Neural cell (in vitro differentiated cells): ENCODE measurements around the gene KMT2B. TPM values are rescaled to one million over a fixed set of nuclear protein-coding genes. Genes with fewer than 3 reads are reported as not detected.

ENCODE experiments used
- H2AFZ ChIP-seq: fragments of 200-600, 300-800 bp; sonication (generic), shearing (Covaris generic); 2 replicates; pipeline ENCODE4 v1.6.0; 2014; ENCODE audit warnings: low read depth, mild to moderate bottlenecking, antibody characterized with exemption, low read length, moderate library complexity
- H3F3A ChIP-seq: fragments of 200-600 bp; shearing (Covaris generic); 2 replicates; pipeline ENCODE4 v1.6.1; 2016; ENCODE audit warnings: mild to moderate bottlenecking, moderate library complexity, mixed read lengths, antibody characterized with exemption, low read length; ENCODE audit not compliant: insufficient read depth, poor library complexity, severe bottlenecking
- H3K27ac ChIP-seq: fragments of 200-600, 300-800 bp; sonication (generic), shearing (Covaris generic); 2 replicates; pipeline ENCODE4 v1.5.1; 2014; ENCODE audit warnings: mild to moderate bottlenecking, low read length, moderate library complexity
- H3K27me3 ChIP-seq: fragments of 300-800, 200-600 bp; sonication (generic), shearing (Covaris generic); 2 replicates; pipeline ENCODE4 v1.6.0; 2014; ENCODE audit warnings: mild to moderate bottlenecking, low read depth, low read length, moderate library complexity; ENCODE audit not compliant: insufficient read depth
- H3K36me3 ChIP-seq: fragments of 300-800, 200-600 bp; sonication (generic), shearing (Covaris generic); 2 replicates; pipeline ENCODE4 v1.5.1; 2014; ENCODE audit warnings: mild to moderate bottlenecking, antibody characterized with exemption, low read length, moderate library complexity; ENCODE audit not compliant: insufficient read depth
- H3K4me2 ChIP-seq: fragments of 300-800, 200-600 bp; sonication (generic), shearing (Covaris generic); 2 replicates; pipeline ENCODE4 v1.6.0; 2014; ENCODE audit warnings: mild to moderate bottlenecking, low read length
- H3K4me3 ChIP-seq: fragments of 300-800, 200-600 bp; sonication (generic), shearing (Covaris generic); 2 replicates; pipeline ENCODE4 v1.5.1; 2014; ENCODE audit warnings: mild to moderate bottlenecking, low read length, moderate library complexity
- H3K79me2 ChIP-seq: fragments of 200-600 bp; shearing (Covaris generic); replicated peaks from 2 replicates; pipeline ENCODE4 v1.6.0; 2014; ENCODE audit warnings: mild to moderate bottlenecking, low read length, moderate library complexity; ENCODE audit not compliant: insufficient read depth
- H3K9ac ChIP-seq: fragments of 300-800, 200-600 bp; sonication (generic), shearing (Covaris generic); 2 replicates; pipeline ENCODE4 v1.6.1; 2016; ENCODE audit warnings: mild to moderate bottlenecking, low read length, mixed read lengths
- H3K9me2 ChIP-seq: fragments of 200-600 bp; shearing (Covaris generic); 2 replicates; pipeline ENCODE4 v1.6.1; 2016; ENCODE audit warnings: mild to moderate bottlenecking, low read length, mixed read lengths; ENCODE audit not compliant: insufficient read depth
- H3K9me3 ChIP-seq: fragments of 200-600, 300-800 bp; sonication (generic), shearing (Covaris generic); 2 replicates; pipeline ENCODE4 v1.6.1; 2016; ENCODE audit warnings: mild to moderate bottlenecking, mixed run types, low read length, moderate library complexity, mixed read lengths
- H4K20me1 ChIP-seq: fragments of 200-600 bp; shearing (Covaris generic); 2 replicates; pipeline ENCODE4 v1.6.1; 2016; ENCODE audit warnings: mild to moderate bottlenecking, mixed run types; ENCODE audit not compliant: insufficient read depth
- CTCF ChIP-seq: fragments of 450-650 bp; IDR thresholded peaks from 2 replicates; pipeline ENCODE4 v1.5.1; 2014; ENCODE audit warnings: antibody characterized with exemption, mild to moderate bottlenecking, moderate library complexity; ENCODE audit not compliant: poor library complexity, severe bottlenecking
- EP300 ChIP-seq: fragments of 450-650 bp; conservative IDR thresholded peaks from 2 replicates; pipeline ENCODE4 v1.6.1; 2014; ENCODE audit warnings: antibody characterized with exemption, mild to moderate bottlenecking, moderate library complexity; ENCODE audit not compliant: poor library complexity, severe bottlenecking
- EZH2 ChIP-seq: fragments of 200-600, 300-800 bp; shearing (Covaris generic), sonication (generic); IDR thresholded peaks from 2 replicates; pipeline ENCODE4 v1.6.1; 2014; ENCODE audit warnings: antibody characterized with exemption, low read length, borderline replicate concordance, mild to moderate bottlenecking; ENCODE audit not compliant: insufficient read depth, poor library complexity, severe bottlenecking
- MXI1 ChIP-seq: fragments of 450-650 bp; conservative IDR thresholded peaks from 2 replicates; pipeline ENCODE4 v1.6.1; 2014; ENCODE audit warnings: antibody characterized with exemption, mild to moderate bottlenecking; ENCODE audit not compliant: poor library complexity, severe bottlenecking
- POLR2AphosphoS5 ChIP-seq: IDR thresholded peaks from 2 replicates; pipeline ENCODE4 v1.6.1; 2012
- RAD21 ChIP-seq: fragments of 450-650 bp; conservative IDR thresholded peaks from 2 replicates; pipeline ENCODE4 v1.6.1; 2014; ENCODE audit warnings: antibody characterized with exemption, mild to moderate bottlenecking, moderate library complexity
- REST ChIP-seq: IDR thresholded peaks from 2 replicates; pipeline ENCODE4 v1.6.1; 2012; ENCODE audit warnings: borderline replicate concordance
- SMC3 ChIP-seq: fragments of 450-650 bp; conservative IDR thresholded peaks from 2 replicates; pipeline ENCODE4 v1.6.1; 2014; ENCODE audit warnings: antibody characterized with exemption, mild to moderate bottlenecking, moderate library complexity; ENCODE audit not compliant: poor library complexity
- TAF1 ChIP-seq: IDR thresholded peaks from 2 replicates; pipeline ENCODE4 v1.6.1; 2012; ENCODE audit warnings: low read depth
- polyA plus RNA-seq: library from polyadenylated mRNA; depleted of rRNA; stranded (reverse); fragments of >200 nt; gene quantifications from 2 replicates; pipeline ENCODE4 v1.2.3, GENCODE V29; 2014

KMT2B gene
- polyA plus RNA-seq, 1 donor from 2014 or later, result 15.8 TPM

- H3K27ac ChIP-seq, result no peak overlapping the region
- no peaks in the 10 kb centered on the region for H3K9me2 ChIP-seq
- TF ChIP-seq EZH2 (no peak), CTCF (no peak), REST (no peak), TAF1 (no peak), RAD21 (no peak), EP300 (no peak), SMC3 (no peak)
- no peak overlapping the region for H3K9ac ChIP-seq
- H3K9me3 ChIP-seq, result no peaks in the 10 kb centered on the region
- no peaks in the 10 kb centered on the region for H3K36me3 ChIP-seq
- H3K4me3 ChIP-seq, result no peak overlapping the region
- no peaks in the 10 kb centered on the region for H3F3A ChIP-seq
- H2AFZ ChIP-seq, result no peak overlapping the region
- no peaks in the 10 kb centered on the region for H4K20me1 ChIP-seq
- no peak overlapping the region for H3K4me2 ChIP-seq
- H3K79me2 ChIP-seq, result no peaks in the 10 kb centered on the region
- no peaks in the 10 kb centered on the region for H3K27me3 ChIP-seq
Measured at GRCh38 chr19:35766571-35767104, 48.8 kb downstream of the KMT2B start.

- H3K4me2 ChIP-seq, result no peak overlapping the region
- no peak overlapping the region for H2AFZ ChIP-seq
- no peaks in the 10 kb centered on the region for H3K79me2 ChIP-seq
- no peaks in the 10 kb centered on the region for H3K9me2 ChIP-seq
- no peaks in the 10 kb centered on the region for H3K36me3 ChIP-seq
- H4K20me1 ChIP-seq, result no peaks in the 10 kb centered on the region
- no peaks in the 10 kb centered on the region for H3K9me3 ChIP-seq
- H3K27ac ChIP-seq, result no peak overlapping the region
- H3K27me3 ChIP-seq, result no peaks in the 10 kb centered on the region
- no peak overlapping the region for H3K9ac ChIP-seq
- TF ChIP-seq EZH2 (no peak), MXI1 (no peak), REST (no peak), POLR2AphosphoS5 (no peak), RAD21 (no peak), SMC3 (no peak), CTCF (no peak), TAF1 (no peak)
- H3K4me3 ChIP-seq, result no peak overlapping the region
- H3F3A ChIP-seq, result no peaks in the 10 kb centered on the region
Measured at GRCh38 chr19:35767288-35768081, 49.7 kb downstream of the KMT2B start.
